Esophagus squamous epithelium (tissue), 4 donors: ENCODE results near the gene EPHA1.

Source experiments
- POLR2A ChIP-seq, 4 donors: fragments of 450-650 bp; IDR thresholded peaks; one replicate each; pipeline ENCODE4 v1.6.1; 2017; ENCODE audit warnings: antibody characterized with exemption in 4 of 4, mild to moderate bottlenecking in 4 of 4, moderate library complexity in 3 of 4
- TF ChIP-seq, protein P1 (sequence below), 6 experiments: fragments of 450-650 bp in 4 of 6; fragments of 200-600 bp in 2 of 6; sonication (generic) in 2 of 6; IDR thresholded peaks; one replicate each; pipeline ENCODE4 v1.5.1; 2016 to 2019; ENCODE audit warnings: antibody characterized with exemption in 6 of 6, mild to moderate bottlenecking in 4 of 6, moderate library complexity in 4 of 6

DNA sequence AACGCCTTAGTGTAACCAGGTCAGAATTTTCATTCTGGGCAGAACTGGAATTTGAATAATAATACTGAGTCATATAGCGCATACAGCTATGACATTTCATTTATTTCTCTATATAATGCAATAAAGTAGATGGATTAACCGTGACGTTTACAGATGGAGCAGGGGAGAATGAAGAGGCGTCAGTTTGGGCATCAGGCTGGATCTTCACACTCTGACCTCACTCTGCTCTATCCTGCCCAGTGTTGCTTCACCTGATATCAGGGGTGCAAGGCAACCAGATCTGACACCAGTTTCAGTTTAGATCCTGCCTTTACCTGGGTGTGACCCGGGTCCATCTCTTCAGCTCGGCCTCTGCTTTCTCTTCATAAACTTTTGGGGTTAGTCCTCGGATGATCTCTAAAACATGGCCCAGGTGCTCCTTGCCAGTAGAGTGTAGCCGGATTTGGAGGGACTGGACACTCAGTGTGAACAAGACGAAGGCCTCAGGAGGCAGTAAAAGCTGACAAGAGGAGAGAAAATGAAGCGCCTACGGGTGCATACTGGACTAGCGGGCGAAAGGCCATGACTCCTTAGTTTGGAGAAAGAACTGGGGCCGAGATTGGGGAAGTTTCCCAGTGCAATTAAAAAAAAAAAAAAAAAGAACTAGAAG is 28.9 kb downstream of the EPHA1 start:
- TF ChIP-seq POLR2A (IDR thresholded peaks at IDR 0.05) = no peak
- TF ChIP-seq, protein P1, sequence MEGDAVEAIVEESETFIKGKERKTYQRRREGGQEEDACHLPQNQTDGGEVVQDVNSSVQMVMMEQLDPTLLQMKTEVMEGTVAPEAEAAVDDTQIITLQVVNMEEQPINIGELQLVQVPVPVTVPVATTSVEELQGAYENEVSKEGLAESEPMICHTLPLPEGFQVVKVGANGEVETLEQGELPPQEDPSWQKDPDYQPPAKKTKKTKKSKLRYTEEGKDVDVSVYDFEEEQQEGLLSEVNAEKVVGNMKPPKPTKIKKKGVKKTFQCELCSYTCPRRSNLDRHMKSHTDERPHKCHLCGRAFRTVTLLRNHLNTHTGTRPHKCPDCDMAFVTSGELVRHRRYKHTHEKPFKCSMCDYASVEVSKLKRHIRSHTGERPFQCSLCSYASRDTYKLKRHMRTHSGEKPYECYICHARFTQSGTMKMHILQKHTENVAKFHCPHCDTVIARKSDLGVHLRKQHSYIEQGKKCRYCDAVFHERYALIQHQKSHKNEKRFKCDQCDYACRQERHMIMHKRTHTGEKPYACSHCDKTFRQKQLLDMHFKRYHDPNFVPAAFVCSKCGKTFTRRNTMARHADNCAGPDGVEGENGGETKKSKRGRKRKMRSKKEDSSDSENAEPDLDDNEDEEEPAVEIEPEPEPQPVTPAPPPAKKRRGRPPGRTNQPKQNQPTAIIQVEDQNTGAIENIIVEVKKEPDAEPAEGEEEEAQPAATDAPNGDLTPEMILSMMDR (IDR thresholded peaks at IDR 0.05) = no peak
